Activated B cell treated with CpG ODN at 0.5 μM for 24 hours (primary cell): ENCODE measurements around the gene CLEC10A. TPM values are rescaled to one million over a fixed set of nuclear protein-coding genes. Genes with fewer than 3 reads are reported as not detected.
"Not testable (repeated sequence)": the region's sequence is repeated elsewhere in the genome, so short reads cannot be mapped to it uniquely, and the experiment has no call there.

Experiments used
- ATAC-seq: fragments of 200-7000 bp; cut with Tn5 transposase; one replicate; pipeline ENCODE4 v1.10.0; 2021; ENCODE audit warnings: low read depth, mild to moderate bottlenecking, moderate library complexity
- CTCF ChIA-PET: fragments of 350-600 bp; sonication (Branson Sonifier 250); formaldehyde crosslinking; loops from one replicate; lab custom pipeline; 2021; ENCODE audit warnings: antibody characterized with exemption; lab: Charles Lee
- POLR2A ChIA-PET: fragments of 350-600 bp; sonication (Branson Sonifier 250); formaldehyde crosslinking; loops from one replicate; lab custom pipeline; 2021; ENCODE audit warnings: antibody characterized with exemption; lab: Charles Lee
- DNase-seq: peaks from one replicate; pipeline ENCODE4 v3.0.0; 2022
- H3K27ac Mint-ChIP-seq: one replicate; pipeline ENCODE4 v1.8.0; 2020; ENCODE audit warnings: mixed read lengths
- H3K27me3 Mint-ChIP-seq: one replicate; pipeline ENCODE4 v1.8.0; 2021; ENCODE audit warnings: mixed read lengths
- H3K36me3 Mint-ChIP-seq: one replicate; pipeline ENCODE4 v1.8.0; 2021; ENCODE audit warnings: low read depth, mixed read lengths
- H3K4me1 Mint-ChIP-seq: one replicate; pipeline ENCODE4 v1.8.0; 2021; ENCODE audit warnings: mixed read lengths
- H3K4me3 Mint-ChIP-seq: one replicate; pipeline ENCODE4 v1.8.0; 2020; ENCODE audit warnings: mild to moderate bottlenecking, mixed read lengths
- H3K9me3 Mint-ChIP-seq: one replicate; pipeline ENCODE4 v1.8.0; 2020; ENCODE audit warnings: mixed read lengths
- intact Hi-C: fragments of 100-400 bp; cut with micrococcal nuclease; formaldehyde crosslinking; loops from one replicate; pipeline ENCODE4 v1.15.1; 2024
- total RNA-seq: library from RNA; stranded (reverse); gene quantifications from 2 replicates; pipeline ENCODE4 v1.2.3, GENCODE V29; 2022
- TF ChIP-seq, protein P1 (sequence below): fragments of 200-600 bp; IDR thresholded peaks from one replicate; pipeline ENCODE4 v1.8.0; 2022; ENCODE audit warnings: antibody characterized with exemption, mild to moderate bottlenecking

CLEC10A gene
- total RNA-seq, 1 donor from 2014 or later: not detected

DNA sequence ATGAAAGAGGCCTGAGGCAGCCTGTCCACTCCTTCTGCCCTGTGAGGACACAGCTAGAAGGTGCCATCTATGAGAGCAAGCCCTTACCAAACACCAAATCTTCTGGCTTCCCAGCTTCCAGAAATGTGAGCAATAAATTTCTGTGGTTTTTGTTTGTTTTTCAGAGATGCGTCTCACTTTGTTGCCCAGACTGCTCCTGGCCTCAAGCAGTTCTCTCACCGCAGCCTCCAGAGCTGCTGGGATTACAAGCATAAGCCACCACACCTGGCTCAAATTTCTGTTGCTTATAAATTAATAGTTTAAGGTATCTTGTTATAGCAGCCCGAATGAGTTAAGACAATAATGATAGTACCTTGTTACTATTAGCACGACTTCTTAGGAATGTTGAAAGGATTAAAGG is 23.7 kb downstream of the CLEC10A start:
- Mint-ChIP-seq H3K27ac (no peak overlapping the region), H3K36me3 (no peaks in the 10 kb centered on the region), H3K9me3 (no peaks in the 10 kb centered on the region), H3K27me3 (peaks cover 6% of the 10 kb centered on the region), H3K4me3 (no peak overlapping the region), H3K4me1 (peaks cover 2% of the 10 kb centered on the region)
- ATAC-seq (no peak), DNase-seq (no peak)
- TF ChIP-seq, protein P1, sequence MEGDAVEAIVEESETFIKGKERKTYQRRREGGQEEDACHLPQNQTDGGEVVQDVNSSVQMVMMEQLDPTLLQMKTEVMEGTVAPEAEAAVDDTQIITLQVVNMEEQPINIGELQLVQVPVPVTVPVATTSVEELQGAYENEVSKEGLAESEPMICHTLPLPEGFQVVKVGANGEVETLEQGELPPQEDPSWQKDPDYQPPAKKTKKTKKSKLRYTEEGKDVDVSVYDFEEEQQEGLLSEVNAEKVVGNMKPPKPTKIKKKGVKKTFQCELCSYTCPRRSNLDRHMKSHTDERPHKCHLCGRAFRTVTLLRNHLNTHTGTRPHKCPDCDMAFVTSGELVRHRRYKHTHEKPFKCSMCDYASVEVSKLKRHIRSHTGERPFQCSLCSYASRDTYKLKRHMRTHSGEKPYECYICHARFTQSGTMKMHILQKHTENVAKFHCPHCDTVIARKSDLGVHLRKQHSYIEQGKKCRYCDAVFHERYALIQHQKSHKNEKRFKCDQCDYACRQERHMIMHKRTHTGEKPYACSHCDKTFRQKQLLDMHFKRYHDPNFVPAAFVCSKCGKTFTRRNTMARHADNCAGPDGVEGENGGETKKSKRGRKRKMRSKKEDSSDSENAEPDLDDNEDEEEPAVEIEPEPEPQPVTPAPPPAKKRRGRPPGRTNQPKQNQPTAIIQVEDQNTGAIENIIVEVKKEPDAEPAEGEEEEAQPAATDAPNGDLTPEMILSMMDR: no peak
- POLR2A ChIA-PET: no interaction called here
- CTCF ChIA-PET: no interaction called here
- intact Hi-C loops: no loop called here

DNA sequence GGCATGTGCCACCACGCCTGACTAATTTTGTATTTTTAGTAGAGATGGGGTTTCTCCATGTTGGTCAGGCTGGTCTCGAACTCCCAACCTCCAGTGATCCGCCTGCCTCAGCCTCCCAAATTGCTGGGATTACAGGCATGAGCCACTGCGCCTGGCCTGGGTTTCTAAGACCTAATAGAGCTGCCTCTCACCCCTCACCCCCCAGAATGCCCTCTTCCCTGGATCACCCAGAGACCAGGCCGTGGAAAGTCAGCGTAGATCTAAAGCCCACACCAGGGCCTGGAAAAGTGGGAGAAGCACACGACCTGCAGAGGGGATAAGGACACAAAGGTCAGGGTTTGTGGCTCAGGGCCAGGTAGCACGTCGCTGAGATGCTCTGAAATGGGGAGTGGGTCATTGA is 29.5 kb downstream of the CLEC10A start:
- ATAC-seq, H3K36me3 Mint-ChIP-seq, H3K27me3 Mint-ChIP-seq, H3K27ac Mint-ChIP-seq, DNase-seq, H3K4me3 Mint-ChIP-seq, intact Hi-C loops, H3K9me3 Mint-ChIP-seq: not testable (repeated sequence)
- ChIA-PET CTCF (interaction anchor here (0.8 to 5.4 kb wide), 2 partner anchors 80 to 85 kb away, joined by 3 to 109 read pairs; no protein-coding TSS in a partner anchor), POLR2A (interaction anchor here (1.9 to 2.2 kb wide), 2 partner anchors 82 to 86 kb away, joined by 10 to 16 read pairs; no protein-coding TSS in a partner anchor)
- peaks cover 18% of the 10 kb centered on the region for H3K4me1 Mint-ChIP-seq

DNA sequence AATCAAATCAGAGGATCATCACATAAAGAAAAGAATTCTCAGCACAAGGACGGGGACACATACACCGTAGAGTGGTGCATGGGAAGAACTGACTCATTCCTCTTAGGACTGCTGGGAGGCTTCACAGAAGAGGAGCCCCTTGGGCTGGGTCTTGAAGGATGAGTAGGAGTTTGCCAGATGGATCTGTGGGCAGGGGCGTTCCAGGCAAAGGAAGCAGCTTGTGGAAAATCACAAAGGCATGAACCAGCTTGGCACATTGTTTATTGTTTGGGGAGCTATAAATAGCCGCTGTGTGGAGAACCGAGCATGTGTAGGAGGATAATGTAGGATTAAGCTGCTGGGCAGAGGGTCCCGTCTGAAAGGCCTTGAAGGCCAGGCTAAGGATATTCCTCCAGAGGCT is 31.1 kb downstream of the CLEC10A start:
- Mint-ChIP-seq H3K36me3 (no peaks in the 10 kb centered on the region), H3K4me1 (peaks cover 23% of the 10 kb centered on the region), H3K27me3 (peaks cover 2% of the 10 kb centered on the region), H3K4me3 (no peak overlapping the region), H3K27ac (no peak overlapping the region), H3K9me3 (no peaks in the 10 kb centered on the region)
- CTCF ChIA-PET: interaction anchor here (1.1 to 2.3 kb wide), 3 partner anchors 89 to 248 kb away, joined by 3 to 13 read pairs (median 4); no protein-coding TSS in a partner anchor
- ATAC-seq: no peak
- intact Hi-C loops: loop anchor here (5.0 to 10.0 kb wide), 3 partner anchors 233 to 536 kb away; partner anchors contain the start of genes FGF11, MPDU1, SLC2A4 and TMEM102
- POLR2A ChIA-PET: interaction anchor here (0.6 to 0.7 kb wide), 2 partner anchors 84 to 535 kb away, joined by 3 read pairs; partner anchors contain the start of gene MPDU1
- TF ChIP-seq, protein P1: no peak
- DNase-seq: no peak

DNA sequence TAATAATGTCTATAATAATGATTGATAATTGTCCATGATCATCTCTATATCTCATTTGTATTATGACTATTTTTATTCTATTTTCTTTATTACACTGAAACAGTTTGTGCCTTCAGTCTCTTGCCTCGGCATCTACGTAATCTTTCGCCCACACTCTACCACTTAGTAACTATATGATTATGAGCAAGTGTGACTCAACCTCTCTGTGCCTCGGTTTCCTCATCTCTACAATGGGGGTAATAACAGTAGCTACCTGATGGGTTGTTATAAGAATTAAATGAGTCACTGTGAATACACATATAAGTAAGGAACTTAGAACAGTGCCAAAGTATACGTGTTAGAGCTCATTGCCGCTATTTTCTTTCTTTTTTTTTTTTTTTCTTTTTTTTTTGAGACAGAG is 32.5 kb downstream of the CLEC10A start:
- peaks cover 32% of the 10 kb centered on the region for H3K4me1 Mint-ChIP-seq
- no peaks in the 10 kb centered on the region for H3K9me3 Mint-ChIP-seq
- ATAC-seq: no peak
- DNase-seq: no peak
- H3K4me3 Mint-ChIP-seq: no peak overlapping the region
- ChIA-PET CTCF (interaction anchor here (0.5 to 2.3 kb wide), 2 partner anchors 87 to 90 kb away, joined by 3 to 13 read pairs; no protein-coding TSS in a partner anchor), POLR2A (interaction anchor here (0.8 to 4.7 kb wide), 3 partner anchors 11 to 85 kb away, joined by 3 to 56 read pairs (median 7); partner anchors contain the start of gene SLC16A13)
- H3K27me3 Mint-ChIP-seq: peaks cover 2% of the 10 kb centered on the region
- intact Hi-C loops: loop anchor here (2.0 to 10.0 kb wide), 4 partner anchors 235 to 641 kb away; partner anchors contain the start of genes FGF11, MPDU1, SLC2A4 and TMEM102
- no peak overlapping the region for H3K27ac Mint-ChIP-seq
- TF ChIP-seq, protein P1: no peak
- H3K36me3 Mint-ChIP-seq: no peaks in the 10 kb centered on the region

DNA sequence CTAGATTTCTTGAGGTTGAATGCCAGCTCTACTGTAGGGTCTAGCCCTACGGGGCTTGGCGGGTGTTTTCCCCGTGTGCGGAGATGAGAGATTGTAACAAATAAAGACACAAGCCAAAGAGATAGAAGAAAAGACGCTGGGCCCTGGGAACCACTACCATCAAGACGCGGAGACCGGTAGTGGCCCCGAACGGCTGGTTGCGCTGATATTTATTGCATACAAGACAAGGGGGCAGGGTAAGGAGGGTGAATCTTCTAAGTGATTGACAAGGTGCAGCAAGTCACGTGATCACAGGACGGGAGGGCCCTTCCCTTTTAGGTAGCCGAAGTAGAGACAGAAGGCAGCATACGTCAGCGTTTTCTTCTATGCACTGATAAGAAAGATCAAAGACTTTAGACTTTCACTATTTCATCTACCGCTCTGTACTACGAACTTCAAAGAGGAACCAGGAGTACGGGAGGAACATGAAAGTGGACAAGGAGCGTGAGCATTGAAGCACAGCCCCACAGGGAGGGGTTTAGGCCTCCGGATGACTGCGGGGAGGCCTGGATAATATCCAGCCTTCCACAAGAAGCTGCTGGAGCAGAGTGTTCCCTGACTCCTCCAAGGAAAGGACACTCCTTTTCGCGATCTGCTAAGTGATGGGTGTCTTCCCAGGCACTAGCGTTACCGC is 33.2 kb downstream of the CLEC10A start:
- peak; percentile 48 for DNase-seq
- H3K9me3 Mint-ChIP-seq, H3K27me3 Mint-ChIP-seq, H3K36me3 Mint-ChIP-seq: not testable (repeated sequence)
- POLR2A ChIA-PET: interaction anchor here (0.6 to 4.7 kb wide), 10 partner anchors 10 to 283 kb away, joined by 3 to 56 read pairs (median 4); partner anchors contain the start of genes RNASEK and SLC16A13
- intact Hi-C loops: loop anchor here (1.0 to 10.0 kb wide), 10 partner anchors 25 to 642 kb away; partner anchors contain the start of genes FGF11, MPDU1, SLC2A4 and TMEM102
- Mint-ChIP-seq H3K4me3 (peak overlapping the region; percentile 81), H3K4me1 (peaks cover 40% of the 10 kb centered on the region), H3K27ac (peak overlapping the region; percentile 86)
- CTCF ChIA-PET: interaction anchor here (1.1 to 3.4 kb wide), 16 partner anchors 11 to 542 kb away, joined by 3 to 63 read pairs (median 8); partner anchors contain the start of genes BCL6B and SLC16A13
- peak; percentile 15 for ATAC-seq
